Suprapubic skin (tissue), 4 donors: Measurements from ENCODE around the gene TYMS. TPM values are rescaled to one million over a fixed set of nuclear protein-coding genes. Genes with fewer than 3 reads are reported as not detected.

Experiments
- DNase-seq, 2 donors: peaks; one replicate each; pipeline ENCODE4 v3.0.0-alpha.2; 2019; ENCODE audit warnings: low spot score in 2 of 2
- H3K27ac ChIP-seq: fragments of 200-600 bp; sonication (generic); one replicate; pipeline ENCODE4 v1.5.1; 2019
- H3K27me3 ChIP-seq: fragments of 200-600 bp; sonication (generic); one replicate; pipeline ENCODE4 v1.5.1; 2019
- H3K36me3 ChIP-seq: fragments of 200-600 bp; sonication (generic); one replicate; pipeline ENCODE4 v1.5.1; 2019
- H3K4me1 ChIP-seq: fragments of 200-600 bp; sonication (generic); one replicate; pipeline ENCODE4 v1.5.1; 2019
- H3K4me3 ChIP-seq: fragments of 200-600 bp; sonication (generic); one replicate; pipeline ENCODE4 v1.5.1; 2019; ENCODE audit warnings: mild to moderate bottlenecking
- H3K9me3 ChIP-seq: fragments of 200-600 bp; sonication (generic); one replicate; pipeline ENCODE4 v1.5.1; 2019
- CTCF ChIP-seq, 2 donors: fragments of 200-600 bp in 1 of 2; fragments of 450-650 bp in 1 of 2; sonication (generic) in 1 of 2; IDR thresholded peaks; one replicate each; pipeline ENCODE4 v1.5.1; 2016 to 2019; ENCODE audit warnings: antibody characterized with exemption in 2 of 2, mild to moderate bottlenecking in 1 of 2, moderate library complexity in 1 of 2
- EP300 ChIP-seq: sonication (generic); formaldehyde crosslinking; IDR thresholded peaks from one replicate; pipeline ENCODE4 v1.6.1; 2017; ENCODE audit warnings: antibody characterized with exemption
- POLR2A ChIP-seq, 2 donors: fragments of 450-650 bp; IDR thresholded peaks; one replicate each; pipeline ENCODE4 v1.6.1; 2017; ENCODE audit warnings: antibody characterized with exemption in 2 of 2, mild to moderate bottlenecking in 2 of 2, moderate library complexity in 2 of 2
- POLR2AphosphoS5 ChIP-seq, 3 donors: sonication (generic); formaldehyde crosslinking; IDR thresholded peaks; one replicate each; pipeline ENCODE4 v1.6.1; 2017; ENCODE audit warnings: antibody characterized with exemption in 3 of 3
- WGBS: methylation state at CpG from one replicate; pipeline ENCODE4 v1.1.5; 2018; 5-methylcytosine and 5-hydroxymethylcytosine counted together
- total RNA-seq, 4 donors: library from RNA; depleted of rRNA; stranded (reverse); fragments of >200 nt; gene quantifications; one replicate each; pipeline ENCODE4 v1.1.0, GENCODE V29; 2016

Gene TYMS
- total RNA-seq, 4 donors from 2014 or later = 2.6 to 5.9 (median 3.2) TPM

DNA sequence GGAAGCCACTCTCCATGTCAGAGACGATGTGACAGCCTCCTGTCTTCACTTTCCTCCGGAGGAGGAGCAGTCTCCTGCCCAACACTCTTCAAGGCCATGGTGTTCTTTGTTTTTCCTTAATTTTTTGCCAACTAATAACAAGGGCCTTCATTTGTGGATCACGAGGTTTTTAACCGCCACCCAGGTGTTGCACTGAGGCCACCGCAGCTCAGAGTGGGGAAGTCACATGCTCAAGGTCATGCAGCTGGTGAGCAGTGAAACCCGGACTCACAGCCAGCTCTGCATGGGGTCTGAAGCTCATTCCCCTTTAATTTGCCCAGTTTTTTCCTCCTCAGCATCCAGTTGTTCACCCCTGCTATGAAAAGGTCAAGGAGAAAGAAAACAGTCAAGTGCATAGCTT is 35.4 kb downstream of the TYMS start:
- TF ChIP-seq POLR2AphosphoS5 (IDR thresholded peaks at IDR 0.05) = no peak
- no peak for TF ChIP-seq POLR2A (IDR thresholded peaks at IDR 0.05)
- TF ChIP-seq EP300 = no peak
- Histone ChIP-seq H3K36me3 (peaks cover 50% of the 10 kb centered on the region), H3K4me3 (no peak overlapping the region), H3K27me3 (no peaks in the 10 kb centered on the region), H3K9me3 (no peaks in the 10 kb centered on the region), H3K27ac (no peak overlapping the region), H3K4me1 (no peaks in the 10 kb centered on the region)
- DNase-seq = no peak
- WGBS = 84% methylated on average over 6 of the region's 6 CpGs

DNA sequence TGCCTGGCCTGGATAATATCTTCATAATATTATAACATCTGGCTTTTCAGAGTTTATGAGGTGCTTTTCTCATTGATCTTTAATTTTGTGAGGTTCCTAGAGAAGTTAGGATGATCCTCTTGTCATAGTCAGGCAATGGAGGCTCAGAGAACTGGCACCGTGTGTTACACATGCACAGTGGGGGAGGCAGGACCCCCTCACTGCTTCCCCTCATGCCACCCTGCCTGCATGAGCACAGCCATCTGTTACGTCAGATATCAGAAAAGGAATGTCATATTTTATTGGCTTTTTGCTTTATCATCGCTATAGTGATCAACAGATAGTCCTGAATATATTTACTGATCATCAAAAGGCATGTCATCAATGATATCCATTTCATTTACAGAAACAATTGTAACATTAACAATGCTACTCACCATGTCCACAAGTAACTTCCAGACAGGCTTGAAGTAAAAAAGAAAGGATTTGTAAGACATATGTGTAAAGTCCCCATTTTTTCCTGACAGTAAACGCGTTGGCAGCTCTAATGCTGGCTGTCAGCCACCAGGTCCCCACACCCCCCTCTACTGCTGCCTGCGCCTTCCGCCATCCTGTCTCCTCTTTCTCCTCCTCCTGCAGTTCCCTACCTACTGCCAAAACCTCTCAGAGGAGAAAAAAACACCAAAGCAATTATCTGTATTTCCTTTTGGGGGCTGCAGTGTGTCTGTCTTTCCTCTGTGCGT is 36.2 kb downstream of the TYMS start:
- Histone ChIP-seq H3K27me3 (no peaks in the 10 kb centered on the region), H3K4me1 (no peaks in the 10 kb centered on the region), H3K4me3 (no peak overlapping the region), H3K36me3 (peaks cover 50% of the 10 kb centered on the region), H3K27ac (no peak overlapping the region), H3K9me3 (no peaks in the 10 kb centered on the region)
- no peak for DNase-seq
- TF ChIP-seq CTCF (IDR thresholded peaks at IDR 0.05) (no peak), POLR2A (IDR thresholded peaks at IDR 0.05) (no peak), EP300 (no peak), POLR2AphosphoS5 (IDR thresholded peaks at IDR 0.05) (no peak)
- WGBS = 78% methylated on average over 8 of the region's 8 CpGs

- Histone ChIP-seq H3K27ac (no peak overlapping the region), H3K4me1 (no peaks in the 10 kb centered on the region), H3K36me3 (peaks cover 45% of the 10 kb centered on the region), H3K4me3 (no peak overlapping the region), H3K27me3 (no peaks in the 10 kb centered on the region), H3K9me3 (no peaks in the 10 kb centered on the region)
- no peak for DNase-seq
- 92% methylated on average over 4 of the region's 4 CpGs for whole genome bisulfite sequencing
- TF ChIP-seq EP300 = no peak
- no peak for TF ChIP-seq POLR2A (IDR thresholded peaks at IDR 0.05)
- no peak for TF ChIP-seq CTCF (IDR thresholded peaks at IDR 0.05)
- no peak for TF ChIP-seq POLR2AphosphoS5 (IDR thresholded peaks at IDR 0.05)
These were observed 39.6 kb downstream of the TYMS start for GRCh38 chr18:697012-697411.

GRCh38 chr18:697800-698199 is 40.3 kb downstream of the TYMS start:
- peaks cover 37% of the 10 kb centered on the region for H3K36me3 ChIP-seq

GRCh38 chr18:703213-703967 is 45.9 kb downstream of the TYMS start:
- WGBS = 82% methylated on average over 8 of the region's 8 CpGs
- no peak for DNase-seq
- Histone ChIP-seq H3K27ac (peak overlapping the region; percentile 50), H3K27me3 (no peaks in the 10 kb centered on the region), H3K36me3 (peaks cover 31% of the 10 kb centered on the region), H3K9me3 (no peaks in the 10 kb centered on the region), H3K4me1 (peaks cover 9% of the 10 kb centered on the region), H3K4me3 (no peak overlapping the region)
- TF ChIP-seq POLR2AphosphoS5 (IDR thresholded peaks at IDR 0.05) (no peak), POLR2A (IDR thresholded peaks at IDR 0.05) (no peak), CTCF (IDR thresholded peaks at IDR 0.05) (no peak), EP300 (no peak)

More at GRCh38 chr18:697800-698199, 40.3 kb downstream of the TYMS start:
- WGBS = 54% methylated on average over 10 of the region's 10 CpGs
- TF ChIP-seq CTCF (IDR thresholded peaks at IDR 0.05) (no peak), POLR2A (IDR thresholded peaks at IDR 0.05) (no peak), EP300 (no peak), POLR2AphosphoS5 (IDR thresholded peaks at IDR 0.05) (no peak)
- Histone ChIP-seq H3K4me3 (no peak overlapping the region), H3K9me3 (no peaks in the 10 kb centered on the region), H3K27ac (no peak overlapping the region), H3K27me3 (no peaks in the 10 kb centered on the region), H3K4me1 (no peaks in the 10 kb centered on the region)
- no peak for DNase-seq
